HL-60 (cell line): ENCODE data around the gene HAUS2.

ENCODE experiments used
- DNase-seq, 2 experiments: peaks; one replicate each; pipeline ENCODE4 v3.0.0-alpha.2; 2010 to 2020; ENCODE audit warnings: low read depth in 1 of 2, low spot score in 1 of 2
- H3K27ac ChIP-seq: fragments of 250-450 bp; sonication (Bioruptor Pico); replicated peaks from 2 replicates; pipeline ENCODE4 v1.5.1; 2020; ENCODE audit warnings: mild to moderate bottlenecking, moderate library complexity
- H3K27me3 ChIP-seq: fragments of 250-450 bp; sonication (Bioruptor Pico); 2 replicates; pipeline ENCODE4 v1.5.1; 2021; ENCODE audit warnings: mild to moderate bottlenecking, moderate library complexity; ENCODE audit not compliant: insufficient read depth, poor library complexity, severe bottlenecking
- H3K4me3 ChIP-seq: replicated peaks from 2 replicates; pipeline ENCODE4 v1.5.1; 2011; ENCODE audit warnings: mild to moderate bottlenecking, control low read depth, low read length; ENCODE audit not compliant: insufficient read depth
- GABPA ChIP-seq: IDR thresholded peaks from 2 replicates; pipeline ENCODE4 v1.6.1; 2012; ENCODE audit warnings: low read depth
- POLR2AphosphoS5 ChIP-seq: IDR thresholded peaks from 2 replicates; pipeline ENCODE4 v1.6.1; 2012; ENCODE audit warnings: low read depth
- SPI1 ChIP-seq: IDR thresholded peaks from 2 replicates; pipeline ENCODE4 v1.6.1; 2012; ENCODE audit warnings: low read depth, mild to moderate bottlenecking, borderline replicate concordance
- TF ChIP-seq, protein P1 (sequence below): IDR thresholded peaks from one replicate; pipeline ENCODE4 v1.5.1; 2011; ENCODE audit warnings: low read length, control low read depth, inconsistent platforms; ENCODE audit not compliant: insufficient read depth
- TF ChIP-seq, protein P2 (sequence below): IDR thresholded peaks from 2 replicates; pipeline ENCODE4 v1.6.1; 2012; ENCODE audit warnings: low read depth; ENCODE audit not compliant: insufficient replicate concordance

The HAUS2 gene

DNA sequence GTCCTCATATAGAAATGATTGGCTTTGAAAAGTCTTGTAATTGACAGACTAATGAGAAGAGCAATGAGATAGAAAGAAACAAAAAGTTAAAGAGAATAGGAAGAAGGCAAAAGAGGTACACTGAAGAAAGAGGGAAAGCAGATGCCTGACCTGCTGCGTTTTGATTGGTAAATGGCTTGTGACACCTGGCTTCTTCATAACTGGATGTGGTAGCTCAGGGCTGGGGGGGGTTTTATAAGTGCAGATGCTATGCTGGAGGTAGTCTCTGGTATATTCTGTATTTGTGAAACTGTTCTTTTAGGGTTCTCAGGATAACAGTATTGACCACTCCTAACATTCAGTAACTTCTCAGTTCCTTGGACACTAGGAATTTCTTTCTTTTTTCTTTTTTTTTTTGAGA lies 28.1 kb downstream of the HAUS2 start:
- Histone ChIP-seq H3K27me3 (no peaks in the 10 kb centered on the region), H3K27ac (no peak overlapping the region), H3K4me3 (no peak overlapping the region)
- TF ChIP-seq, protein P1, sequence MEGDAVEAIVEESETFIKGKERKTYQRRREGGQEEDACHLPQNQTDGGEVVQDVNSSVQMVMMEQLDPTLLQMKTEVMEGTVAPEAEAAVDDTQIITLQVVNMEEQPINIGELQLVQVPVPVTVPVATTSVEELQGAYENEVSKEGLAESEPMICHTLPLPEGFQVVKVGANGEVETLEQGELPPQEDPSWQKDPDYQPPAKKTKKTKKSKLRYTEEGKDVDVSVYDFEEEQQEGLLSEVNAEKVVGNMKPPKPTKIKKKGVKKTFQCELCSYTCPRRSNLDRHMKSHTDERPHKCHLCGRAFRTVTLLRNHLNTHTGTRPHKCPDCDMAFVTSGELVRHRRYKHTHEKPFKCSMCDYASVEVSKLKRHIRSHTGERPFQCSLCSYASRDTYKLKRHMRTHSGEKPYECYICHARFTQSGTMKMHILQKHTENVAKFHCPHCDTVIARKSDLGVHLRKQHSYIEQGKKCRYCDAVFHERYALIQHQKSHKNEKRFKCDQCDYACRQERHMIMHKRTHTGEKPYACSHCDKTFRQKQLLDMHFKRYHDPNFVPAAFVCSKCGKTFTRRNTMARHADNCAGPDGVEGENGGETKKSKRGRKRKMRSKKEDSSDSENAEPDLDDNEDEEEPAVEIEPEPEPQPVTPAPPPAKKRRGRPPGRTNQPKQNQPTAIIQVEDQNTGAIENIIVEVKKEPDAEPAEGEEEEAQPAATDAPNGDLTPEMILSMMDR, result no peak
- TF ChIP-seq, protein P2, sequence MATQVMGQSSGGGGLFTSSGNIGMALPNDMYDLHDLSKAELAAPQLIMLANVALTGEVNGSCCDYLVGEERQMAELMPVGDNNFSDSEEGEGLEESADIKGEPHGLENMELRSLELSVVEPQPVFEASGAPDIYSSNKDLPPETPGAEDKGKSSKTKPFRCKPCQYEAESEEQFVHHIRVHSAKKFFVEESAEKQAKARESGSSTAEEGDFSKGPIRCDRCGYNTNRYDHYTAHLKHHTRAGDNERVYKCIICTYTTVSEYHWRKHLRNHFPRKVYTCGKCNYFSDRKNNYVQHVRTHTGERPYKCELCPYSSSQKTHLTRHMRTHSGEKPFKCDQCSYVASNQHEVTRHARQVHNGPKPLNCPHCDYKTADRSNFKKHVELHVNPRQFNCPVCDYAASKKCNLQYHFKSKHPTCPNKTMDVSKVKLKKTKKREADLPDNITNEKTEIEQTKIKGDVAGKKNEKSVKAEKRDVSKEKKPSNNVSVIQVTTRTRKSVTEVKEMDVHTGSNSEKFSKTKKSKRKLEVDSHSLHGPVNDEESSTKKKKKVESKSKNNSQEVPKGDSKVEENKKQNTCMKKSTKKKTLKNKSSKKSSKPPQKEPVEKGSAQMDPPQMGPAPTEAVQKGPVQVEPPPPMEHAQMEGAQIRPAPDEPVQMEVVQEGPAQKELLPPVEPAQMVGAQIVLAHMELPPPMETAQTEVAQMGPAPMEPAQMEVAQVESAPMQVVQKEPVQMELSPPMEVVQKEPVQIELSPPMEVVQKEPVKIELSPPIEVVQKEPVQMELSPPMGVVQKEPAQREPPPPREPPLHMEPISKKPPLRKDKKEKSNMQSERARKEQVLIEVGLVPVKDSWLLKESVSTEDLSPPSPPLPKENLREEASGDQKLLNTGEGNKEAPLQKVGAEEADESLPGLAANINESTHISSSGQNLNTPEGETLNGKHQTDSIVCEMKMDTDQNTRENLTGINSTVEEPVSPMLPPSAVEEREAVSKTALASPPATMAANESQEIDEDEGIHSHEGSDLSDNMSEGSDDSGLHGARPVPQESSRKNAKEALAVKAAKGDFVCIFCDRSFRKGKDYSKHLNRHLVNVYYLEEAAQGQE, result no peak
- TF ChIP-seq GABPA (no peak), SPI1 (no peak), POLR2AphosphoS5 (no peak)
- no peak for DNase-seq

DNA sequence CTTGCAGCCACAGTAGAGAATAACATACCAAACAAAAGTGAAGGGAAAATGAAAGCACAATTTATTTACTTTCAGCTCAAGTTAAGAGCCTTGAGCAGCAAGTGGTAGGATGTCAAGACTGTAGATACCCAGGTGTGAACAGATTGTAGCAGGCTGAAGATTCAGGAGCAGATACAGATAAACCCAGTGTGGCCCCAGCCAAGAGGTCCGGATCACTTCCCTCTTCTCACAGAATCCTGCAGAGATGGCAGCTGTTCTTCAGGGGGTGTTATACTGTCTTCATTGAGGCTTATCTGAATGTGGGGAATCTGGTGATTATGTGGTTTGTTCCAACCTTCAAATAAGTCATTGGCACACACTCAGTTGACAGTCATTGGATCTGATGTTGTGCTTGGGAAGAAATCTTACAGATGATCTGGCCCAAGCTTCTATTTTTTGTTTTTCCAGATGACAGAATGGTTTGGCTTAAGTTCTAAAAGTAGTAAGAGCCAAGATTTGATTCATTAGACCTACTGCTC lies 28.9 kb downstream of the HAUS2 start:
- no peak overlapping the region for H3K4me3 ChIP-seq
- TF ChIP-seq GABPA (no peak), POLR2AphosphoS5 (no peak), SPI1 (no peak)
- TF ChIP-seq, protein P1, result no peak
- TF ChIP-seq, protein P2, result no peak
- no peak for DNase-seq
- H3K27ac ChIP-seq, result no peak overlapping the region
- H3K27me3 ChIP-seq, result no peaks in the 10 kb centered on the region

DNA sequence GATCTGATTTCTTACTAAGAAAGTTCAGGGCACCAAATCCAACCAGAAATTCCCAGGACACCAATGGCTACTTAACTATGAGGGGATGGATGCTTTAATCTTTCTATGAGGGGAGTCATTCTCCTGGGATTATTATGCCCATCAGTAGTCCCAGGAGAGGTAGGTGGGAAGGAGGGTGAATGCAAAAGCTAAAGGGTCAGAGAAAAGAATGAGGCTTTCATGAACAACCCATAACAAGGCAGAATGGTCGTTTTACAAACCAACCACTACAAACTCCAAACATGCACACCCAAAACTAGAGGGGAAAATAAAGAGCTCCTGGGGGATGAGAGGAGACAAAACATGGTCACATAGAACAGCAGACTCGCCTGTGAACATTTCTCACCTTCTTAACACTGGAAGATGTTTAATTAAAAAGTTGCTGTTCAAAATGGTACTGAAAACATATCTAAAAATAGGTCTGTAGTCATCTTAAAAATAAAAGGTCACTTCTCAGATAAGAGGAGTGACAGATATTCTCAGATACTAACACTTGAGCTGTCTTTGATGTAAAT lies 30.4 kb downstream of the HAUS2 start:
- no peak for DNase-seq
- TF ChIP-seq SPI1 (no peak), GABPA (no peak)
- TF ChIP-seq, protein P2, result no peak
- Histone ChIP-seq H3K27ac (no peak overlapping the region), H3K4me3 (no peak overlapping the region), H3K27me3 (no peaks in the 10 kb centered on the region)
